ENCODE results near the gene MTG2. TPM values are rescaled to one million over a fixed set of nuclear protein-coding genes. Genes with fewer than 3 reads are reported as not detected.

MTG2 gene
- total RNA-seq, 1 experiment from 2014 or later = 27.9 TPM

- ATAC-seq (no peak), DNase-seq (ENCODE audit: low spot score) (no peak)
- CTCF ChIA-PET = interaction anchor here (1.2 kb wide), 1 partner anchor 68 kb away, joined by 4 read pairs; no protein-coding TSS in a partner anchor
- Mint-ChIP-seq H3K27me3 (ENCODE audit: low read depth) (peaks cover 25% of the 10 kb centered on the region), H3K36me3 (no peaks in the 10 kb centered on the region), H3K27ac (no peak overlapping the region; the same call in 1 of the 2 replicates), H3K4me1 (peaks cover 11% of the 10 kb centered on the region), H3K4me3 (no peak overlapping the region), H3K9me3 (no peaks in the 10 kb centered on the region)
- POLR2A ChIA-PET = no interaction called here
- TF ChIP-seq, protein P1, sequence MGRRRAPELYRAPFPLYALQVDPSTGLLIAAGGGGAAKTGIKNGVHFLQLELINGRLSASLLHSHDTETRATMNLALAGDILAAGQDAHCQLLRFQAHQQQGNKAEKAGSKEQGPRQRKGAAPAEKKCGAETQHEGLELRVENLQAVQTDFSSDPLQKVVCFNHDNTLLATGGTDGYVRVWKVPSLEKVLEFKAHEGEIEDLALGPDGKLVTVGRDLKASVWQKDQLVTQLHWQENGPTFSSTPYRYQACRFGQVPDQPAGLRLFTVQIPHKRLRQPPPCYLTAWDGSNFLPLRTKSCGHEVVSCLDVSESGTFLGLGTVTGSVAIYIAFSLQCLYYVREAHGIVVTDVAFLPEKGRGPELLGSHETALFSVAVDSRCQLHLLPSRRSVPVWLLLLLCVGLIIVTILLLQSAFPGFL (CRISPR knock-in tag; IDR thresholded peaks at IDR 0.05; ENCODE audit: borderline replicate concordance) = no peak
- no peak for TF ChIP-seq TEAD4 (CRISPR knock-in tag; IDR thresholded peaks at IDR 0.05)
- no peak for TF ChIP-seq ZNF425 (CRISPR knock-in tag; conservative IDR thresholded peaks at IDR 0.05)
- TF ChIP-seq ZNF121 (CRISPR knock-in tag; IDR thresholded peaks at IDR 0.05) = no peak
- TF ChIP-seq CREB1 (CRISPR knock-in tag; IDR thresholded peaks at IDR 0.05) = no peak
- TF ChIP-seq TP53 (CRISPR knock-in tag; IDR thresholded peaks at IDR 0.05) = no peak
- no peak for TF ChIP-seq FOXP1 (CRISPR knock-in tag; IDR thresholded peaks at IDR 0.05; ENCODE audit: borderline replicate concordance)
- TF ChIP-seq MXD4 (CRISPR knock-in tag; IDR thresholded peaks at IDR 0.05; ENCODE audit: borderline replicate concordance) = no peak
- TF ChIP-seq SOX15 (CRISPR knock-in tag; IDR thresholded peaks at IDR 0.05) = no peak
- TF ChIP-seq ARID4B (CRISPR knock-in tag; IDR thresholded peaks at IDR 0.05; ENCODE audit: borderline replicate concordance) = no peak
- TF ChIP-seq JAZF1 (CRISPR knock-in tag; IDR thresholded peaks at IDR 0.05) = no peak
- TF ChIP-seq ZNF423 (CRISPR knock-in tag; IDR thresholded peaks at IDR 0.05) = no peak
- no peak for TF ChIP-seq FOXJ3 (CRISPR knock-in tag; IDR thresholded peaks at IDR 0.05; ENCODE audit: borderline replicate concordance)
- TF ChIP-seq, protein P2, sequence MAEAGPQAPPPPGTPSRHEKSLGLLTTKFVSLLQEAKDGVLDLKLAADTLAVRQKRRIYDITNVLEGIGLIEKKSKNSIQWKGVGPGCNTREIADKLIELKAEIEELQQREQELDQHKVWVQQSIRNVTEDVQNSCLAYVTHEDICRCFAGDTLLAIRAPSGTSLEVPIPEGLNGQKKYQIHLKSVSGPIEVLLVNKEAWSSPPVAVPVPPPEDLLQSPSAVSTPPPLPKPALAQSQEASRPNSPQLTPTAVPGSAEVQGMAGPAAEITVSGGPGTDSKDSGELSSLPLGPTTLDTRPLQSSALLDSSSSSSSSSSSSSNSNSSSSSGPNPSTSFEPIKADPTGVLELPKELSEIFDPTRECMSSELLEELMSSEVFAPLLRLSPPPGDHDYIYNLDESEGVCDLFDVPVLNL (CRISPR knock-in tag; IDR thresholded peaks at IDR 0.05; ENCODE audit: borderline replicate concordance, low read depth) = no peak
- TF ChIP-seq RORB (CRISPR knock-in tag; IDR thresholded peaks at IDR 0.05) = no peak
- TF ChIP-seq JUN (CRISPR knock-in tag; IDR thresholded peaks at IDR 0.05) = no peak
- no peak for TF ChIP-seq NR1H2 (CRISPR knock-in tag; IDR thresholded peaks at IDR 0.05)
- no peak for TF ChIP-seq USF1 (CRISPR knock-in tag; IDR thresholded peaks at IDR 0.05)
- TF ChIP-seq ZNF396 (CRISPR knock-in tag; IDR thresholded peaks at IDR 0.05; ENCODE audit: borderline replicate concordance) = no peak
- no peak for TF ChIP-seq ZNF263 (CRISPR knock-in tag; IDR thresholded peaks at IDR 0.05; ENCODE audit: low read depth)
Measured at GRCh38 chr20:62224113-62224855, 41.5 kb downstream of the MTG2 start.

All from WTC11 (cell line).